Ishikawa (cell line): Measurements from ENCODE around the gene MAP2K6.

Source experiments
- RAD21 ChIP-seq: IDR thresholded peaks from 2 replicates; pipeline ENCODE4 v1.6.1; 2012; ENCODE audit warnings: low read depth
- TF ChIP-seq, protein P1 (sequence below): IDR thresholded peaks from 2 replicates; pipeline ENCODE4 v1.6.1; 2012; ENCODE audit warnings: low read depth, mild to moderate bottlenecking

DNA sequence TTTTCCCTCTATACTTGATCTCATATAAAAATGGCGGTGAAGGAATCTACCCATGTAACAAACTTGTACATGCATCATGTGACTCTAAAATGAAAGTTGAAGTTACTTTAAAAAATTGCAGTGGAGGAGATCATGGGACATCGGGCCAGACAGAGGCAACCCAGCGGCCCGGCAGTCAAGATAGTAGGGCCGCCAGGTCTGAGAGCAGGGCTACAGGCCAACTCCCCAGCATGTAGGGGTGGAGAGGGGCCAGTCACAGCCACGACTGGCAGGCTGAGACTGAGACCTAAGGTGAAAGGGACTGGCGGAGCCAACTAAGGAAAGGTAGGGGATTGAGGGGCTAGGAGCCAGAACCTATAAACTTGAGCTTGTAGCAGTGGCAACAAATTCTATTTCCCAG is 150.9 kb downstream of the MAP2K6 start:
- TF ChIP-seq RAD21 = no peak
- TF ChIP-seq, protein P1, sequence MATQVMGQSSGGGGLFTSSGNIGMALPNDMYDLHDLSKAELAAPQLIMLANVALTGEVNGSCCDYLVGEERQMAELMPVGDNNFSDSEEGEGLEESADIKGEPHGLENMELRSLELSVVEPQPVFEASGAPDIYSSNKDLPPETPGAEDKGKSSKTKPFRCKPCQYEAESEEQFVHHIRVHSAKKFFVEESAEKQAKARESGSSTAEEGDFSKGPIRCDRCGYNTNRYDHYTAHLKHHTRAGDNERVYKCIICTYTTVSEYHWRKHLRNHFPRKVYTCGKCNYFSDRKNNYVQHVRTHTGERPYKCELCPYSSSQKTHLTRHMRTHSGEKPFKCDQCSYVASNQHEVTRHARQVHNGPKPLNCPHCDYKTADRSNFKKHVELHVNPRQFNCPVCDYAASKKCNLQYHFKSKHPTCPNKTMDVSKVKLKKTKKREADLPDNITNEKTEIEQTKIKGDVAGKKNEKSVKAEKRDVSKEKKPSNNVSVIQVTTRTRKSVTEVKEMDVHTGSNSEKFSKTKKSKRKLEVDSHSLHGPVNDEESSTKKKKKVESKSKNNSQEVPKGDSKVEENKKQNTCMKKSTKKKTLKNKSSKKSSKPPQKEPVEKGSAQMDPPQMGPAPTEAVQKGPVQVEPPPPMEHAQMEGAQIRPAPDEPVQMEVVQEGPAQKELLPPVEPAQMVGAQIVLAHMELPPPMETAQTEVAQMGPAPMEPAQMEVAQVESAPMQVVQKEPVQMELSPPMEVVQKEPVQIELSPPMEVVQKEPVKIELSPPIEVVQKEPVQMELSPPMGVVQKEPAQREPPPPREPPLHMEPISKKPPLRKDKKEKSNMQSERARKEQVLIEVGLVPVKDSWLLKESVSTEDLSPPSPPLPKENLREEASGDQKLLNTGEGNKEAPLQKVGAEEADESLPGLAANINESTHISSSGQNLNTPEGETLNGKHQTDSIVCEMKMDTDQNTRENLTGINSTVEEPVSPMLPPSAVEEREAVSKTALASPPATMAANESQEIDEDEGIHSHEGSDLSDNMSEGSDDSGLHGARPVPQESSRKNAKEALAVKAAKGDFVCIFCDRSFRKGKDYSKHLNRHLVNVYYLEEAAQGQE = no peak
